Mammary epithelial cell (primary cell): ENCODE data around the gene LPP.

Experiments
- CTCF ChIP-seq, 2 donors: IDR thresholded peaks in 1 of 2; conservative IDR thresholded peaks in 1 of 2; 2 replicates each; pipeline ENCODE4 v1.5.1; 2011 to 2012; ENCODE audit warnings: inconsistent platforms in 2 of 2, low read length in 2 of 2, mild to moderate bottlenecking in 2 of 2, control low read depth in 1 of 2, low read depth in 1 of 2; ENCODE audit not compliant: insufficient read depth in 1 of 2; ENCODE audit errors: extremely low read depth in 1 of 2
- EZH2 ChIP-seq: IDR thresholded peaks from 2 replicates; pipeline ENCODE4 v1.6.1; 2012; ENCODE audit warnings: low read length, inconsistent platforms, borderline replicate concordance

- TF ChIP-seq CTCF (conservative IDR thresholded peaks at IDR 0.05 in 1 of 2, IDR thresholded peaks at IDR 0.05 in 1 of 2; ENCODE audit: extremely low read depth in 1 of 2, insufficient read depth in 1 of 2, low read depth in 1 of 2, low read length in 2 of 2) (no peak), EZH2 (no peak)
Measured at GRCh38 chr3:188287339-188287738, 133.4 kb downstream of the LPP start.
